SK-N-MC (cell line): ENCODE data around the gene FAM110D.

ENCODE experiments used
- EZH2 ChIP-seq: fragments of 200-600 bp; sonication (generic); IDR thresholded peaks from one replicate; pipeline ENCODE4 v1.6.1; 2017; ENCODE audit warnings: antibody characterized with exemption
- POLR2AphosphoS5 ChIP-seq: IDR thresholded peaks from 2 replicates; pipeline ENCODE4 v1.6.1; 2012; ENCODE audit warnings: mild to moderate bottlenecking, low read depth, low read length, borderline replicate concordance

- TF ChIP-seq POLR2AphosphoS5, result no peak
- no peak for TF ChIP-seq EZH2
These were observed 38.9 kb downstream of the FAM110D start for GRCh38 chr1:26197813-26198212.
